ENCODE measurements around the gene KRAS. TPM values are rescaled to one million over a fixed set of nuclear protein-coding genes. Genes with fewer than 3 reads are reported as not detected.
"Not testable (repeated sequence)": the region's sequence is repeated elsewhere in the genome, so short reads cannot be mapped to it uniquely, and the experiment has no call there.

Gene KRAS
- total and polyA plus RNA-seq, 4 donors, result 6.2 to 33.0 (median 14.1) TPM

GRCh38 chr12:25295361-25295760 is 44.6 kb upstream of the KRAS start:
- Histone ChIP-seq H3K9me3 (ENCODE audit: control insufficient read depth in 4 of 4, low read length in 3 of 4) (no peaks in the 10 kb centered on the region), H3K27ac (ENCODE audit: low read depth in 1 of 2, low read length in 2 of 2) (no peak overlapping the region), H3K4me3 (ENCODE audit: low read depth in 1 of 3, low read length in 3 of 3) (no peak overlapping the region), H3K27me3 (ENCODE audit: control insufficient read depth in 4 of 4, insufficient read depth in 4 of 4, low read length in 3 of 4) (no peaks in the 10 kb centered on the region), H3K36me3 (ENCODE audit: control insufficient read depth in 4 of 4, insufficient read depth in 3 of 4, low read depth in 1 of 4, low read length in 3 of 4) (no peaks in the 10 kb centered on the region), H3K9ac (ENCODE audit: low read depth in 1 of 2, low read length in 2 of 2) (no peak overlapping the region), H3K4me1 (ENCODE audit: control insufficient read depth in 4 of 4, insufficient read depth in 4 of 4, low read length in 3 of 4) (no peaks in the 10 kb centered on the region)
- WGBS, result 95% methylated on average over 2 of the region's 2 CpGs
- no peak for TF ChIP-seq RAD21 (IDR thresholded peaks at IDR 0.05)
- TF ChIP-seq ZBTB33 (IDR thresholded peaks at IDR 0.05), result no peak
- TF ChIP-seq JUND (IDR thresholded peaks at IDR 0.05), result no peak
- TF ChIP-seq HNF4A (conservative IDR thresholded peaks at IDR 0.05), result no peak
- no peak for TF ChIP-seq NR2F2 (IDR thresholded peaks at IDR 0.05)
- no peak for TF ChIP-seq YY1 (IDR thresholded peaks at IDR 0.05)
- TF ChIP-seq REST (IDR thresholded peaks at IDR 0.05), result no peak
- no peak for TF ChIP-seq HNF4G (IDR thresholded peaks at IDR 0.05)
- no peak for TF ChIP-seq FOXA2 (IDR thresholded peaks at IDR 0.05)
- TF ChIP-seq RXRA (IDR thresholded peaks at IDR 0.05), result no peak
- no peak for TF ChIP-seq TAF1 (conservative IDR thresholded peaks at IDR 0.05)
- TF ChIP-seq EGR1 (IDR thresholded peaks at IDR 0.05; ENCODE audit: low read depth in 2 of 2), result no peak
- no peak for TF ChIP-seq ATF3 (IDR thresholded peaks at IDR 0.05)
- no peak for DNase-seq (ENCODE audit: low spot score)

GRCh38 chr12:25293653-25294052 is 42.9 kb upstream of the KRAS start:
- TF ChIP-seq SP1 (IDR thresholded peaks at IDR 0.05) (no peak), CTCF (IDR thresholded peaks at IDR 0.05; ENCODE audit: low read depth, low read length, missing input control) (no peak), HNF4A (conservative IDR thresholded peaks at IDR 0.05) (no peak), HNF4G (IDR thresholded peaks at IDR 0.05) (no peak), EGR1 (IDR thresholded peaks at IDR 0.05; ENCODE audit: low read depth in 2 of 2) (no peak)
- Histone ChIP-seq H3K9me3 (ENCODE audit: control insufficient read depth in 4 of 4, low read length in 3 of 4) (peaks cover 0 to 10% (median 4%) of the 10 kb centered on the region in 4 donors), H3K36me3 (ENCODE audit: control insufficient read depth in 4 of 4, insufficient read depth in 3 of 4, low read depth in 1 of 4, low read length in 3 of 4) (no peaks in the 10 kb centered on the region), H3K27me3 (ENCODE audit: control insufficient read depth in 4 of 4, insufficient read depth in 4 of 4, low read length in 3 of 4) (no peaks in the 10 kb centered on the region), H3K4me3 (ENCODE audit: low read depth in 1 of 3, low read length in 3 of 3) (no peak overlapping the region), H3K9ac (ENCODE audit: low read depth in 1 of 2, low read length in 2 of 2) (no peak overlapping the region), H3K4me1 (ENCODE audit: control insufficient read depth in 4 of 4, insufficient read depth in 4 of 4, low read length in 3 of 4) (no peaks in the 10 kb centered on the region), H3K27ac (ENCODE audit: low read depth in 1 of 2, low read length in 2 of 2) (no peak overlapping the region)
- WGBS, result 93% methylated on average over 2 of the region's 2 CpGs
- no peak for DNase-seq (ENCODE audit: low spot score)

GRCh38 chr12:25292810-25293221 is 42.1 kb upstream of the KRAS start:
- H3K27ac ChIP-seq (ENCODE audit: low read depth in 1 of 2, low read length in 2 of 2); H3K27me3 ChIP-seq (ENCODE audit: control insufficient read depth in 4 of 4, insufficient read depth in 4 of 4, low read length in 3 of 4); H3K9ac ChIP-seq (ENCODE audit: low read depth in 1 of 2, low read length in 2 of 2); H3K4me1 ChIP-seq (ENCODE audit: control insufficient read depth in 4 of 4, insufficient read depth in 4 of 4, low read length in 3 of 4); H3K4me3 ChIP-seq (ENCODE audit: low read depth in 1 of 3, low read length in 3 of 3); H3K36me3 ChIP-seq (ENCODE audit: control insufficient read depth in 4 of 4, insufficient read depth in 3 of 4, low read depth in 1 of 4, low read length in 3 of 4); DNase-seq (ENCODE audit: low spot score): not testable (repeated sequence)
- WGBS, result 81% methylated on average over 5 of the region's 5 CpGs
- peaks cover 0 to 11% (median 4%) of the 10 kb centered on the region in 4 donors for H3K9me3 ChIP-seq (ENCODE audit: control insufficient read depth in 4 of 4, low read length in 3 of 4)

All from liver (tissue), 9 donors.